ENCODE results near the gene ACAD9. TPM values are rescaled to one million over a fixed set of nuclear protein-coding genes. Genes with fewer than 3 reads are reported as not detected.

The ACAD9 gene
- total RNA-seq, 1 donor from 2014 or later, result 57.3 TPM

GRCh38 chr3:128870347-128870746, 9.1 kb upstream of the ACAD9 start:
- no peaks in the 10 kb centered on the region for H3K9me3 Mint-ChIP-seq
- no peak for DNase-seq
- POLR2A ChIA-PET, result interaction anchor here (1.4 kb wide), 1 partner anchor 9 kb away, joined by 4 read pairs; the partner anchor contains the start of gene ACAD9
- no peak overlapping the region for H3K4me3 Mint-ChIP-seq
- no peaks in the 10 kb centered on the region for H3K36me3 Mint-ChIP-seq (ENCODE audit: low read depth)
- no peaks in the 10 kb centered on the region for H3K27me3 Mint-ChIP-seq
- H3K4me1 Mint-ChIP-seq, result no peaks in the 10 kb centered on the region
- intact Hi-C loops (cut with micrococcal nuclease), result loop anchor here (10.0 kb wide), 1 partner anchor 314 kb away; the partner anchor contains the start of gene CNBP
- no peak for ATAC-seq (ENCODE audit: low read depth)
- no peak overlapping the region for H3K27ac Mint-ChIP-seq
- no peak for TF ChIP-seq CTCF (IDR thresholded peaks at IDR 0.05)
- CTCF ChIA-PET, result no interaction called here

- Mint-ChIP-seq H3K4me3 (no peak overlapping the region), H3K27me3 (no peaks in the 10 kb centered on the region), H3K9me3 (no peaks in the 10 kb centered on the region), H3K36me3 (ENCODE audit: low read depth) (no peaks in the 10 kb centered on the region), H3K27ac (no peak overlapping the region), H3K4me1 (peaks cover under 1% of the 10 kb centered on the region)
- TF ChIP-seq CTCF (IDR thresholded peaks at IDR 0.05), result no peak
- intact Hi-C loops (cut with micrococcal nuclease), result loop anchor here (10.0 kb wide), 1 partner anchor 313 kb away; the partner anchor contains the start of gene CNBP
- CTCF ChIA-PET, result no interaction called here
- DNase-seq, result no peak
- ATAC-seq (ENCODE audit: low read depth), result no peak
- POLR2A ChIA-PET, result no interaction called here
These were observed 7.1 kb upstream of the ACAD9 start for GRCh38 chr3:128872282-128872681.

GRCh38 chr3:128872744-128873143, 6.7 kb upstream of the ACAD9 start:
- ChIA-PET POLR2A (no interaction called here), CTCF (no interaction called here)
- no peak overlapping the region for H3K27ac Mint-ChIP-seq
- no peak for DNase-seq
- peaks cover 4% of the 10 kb centered on the region for H3K4me1 Mint-ChIP-seq
- H3K36me3 Mint-ChIP-seq (ENCODE audit: low read depth), result peaks cover 2% of the 10 kb centered on the region
- H3K9me3 Mint-ChIP-seq, result no peaks in the 10 kb centered on the region
- no peak for ATAC-seq (ENCODE audit: low read depth)
- no peak overlapping the region for H3K4me3 Mint-ChIP-seq
- no peak for TF ChIP-seq CTCF (IDR thresholded peaks at IDR 0.05)
- no peaks in the 10 kb centered on the region for H3K27me3 Mint-ChIP-seq
- intact Hi-C loops (cut with micrococcal nuclease), result loop anchor here (10.0 kb wide), 1 partner anchor 312 kb away; the partner anchor contains the start of gene CNBP

- ChIA-PET POLR2A (no interaction called here), CTCF (no interaction called here)
- H3K27ac Mint-ChIP-seq, result no peak overlapping the region
- no peaks in the 10 kb centered on the region for H3K9me3 Mint-ChIP-seq
- H3K4me1 Mint-ChIP-seq, result peaks cover 11% of the 10 kb centered on the region
- no peak overlapping the region for H3K4me3 Mint-ChIP-seq
- DNase-seq (no peak), ATAC-seq (ENCODE audit: low read depth) (no peak)
- H3K27me3 Mint-ChIP-seq, result no peaks in the 10 kb centered on the region
- peaks cover 3% of the 10 kb centered on the region for H3K36me3 Mint-ChIP-seq (ENCODE audit: low read depth)
- intact Hi-C loops (cut with micrococcal nuclease), result loop anchor here (10.0 kb wide), 1 partner anchor 311 kb away; the partner anchor contains the start of gene CNBP
- TF ChIP-seq CTCF (IDR thresholded peaks at IDR 0.05), result no peak
These were observed 6.0 kb upstream of the ACAD9 start for GRCh38 chr3:128873244-128874022.

- intact Hi-C loops (cut with micrococcal nuclease), result loop anchor here (5.0 to 10.0 kb wide), 3 partner anchors 310 to 1018 kb away; partner anchors contain the start of genes CNBP, COPG1 and TMCC1
- H3K36me3 Mint-ChIP-seq (ENCODE audit: low read depth), result peaks cover 11% of the 10 kb centered on the region
- ChIA-PET POLR2A (no interaction called here), CTCF (interaction anchor here (1.0 kb wide), 1 partner anchor 371 kb away, joined by 4 read pairs; no protein-coding TSS in a partner anchor)
- H3K9me3 Mint-ChIP-seq, result no peaks in the 10 kb centered on the region
- DNase-seq (no peak), ATAC-seq (ENCODE audit: low read depth) (no peak)
- H3K27me3 Mint-ChIP-seq, result no peaks in the 10 kb centered on the region
- H3K4me1 Mint-ChIP-seq, result peaks cover 23% of the 10 kb centered on the region
- H3K4me3 Mint-ChIP-seq, result no peak overlapping the region
- TF ChIP-seq CTCF (IDR thresholded peaks at IDR 0.05), result no peak
- no peak overlapping the region for H3K27ac Mint-ChIP-seq
These were observed 4.8 kb upstream of the ACAD9 start for GRCh38 chr3:128874481-128875180.
